ENCODE results near the gene ZNF135.

The ZNF135 gene

GRCh38 chr19:58047672-58048071 is 11.4 kb upstream of the ZNF135 start:
- DNase-seq: no peak

GRCh38 chr19:58052256-58052655 is 6.8 kb upstream of the ZNF135 start:
- no peak for DNase-seq

GRCh38 chr19:58053480-58054156 is 5.5 kb upstream of the ZNF135 start:
- DNase-seq: no peak

GRCh38 chr19:58054901-58055874 is 3.9 kb upstream of the ZNF135 start:
- no peak for DNase-seq

- no peak for DNase-seq
Observed at GRCh38 chr19:58056261-58056660, 2.8 kb upstream of the ZNF135 start.

- no peak for DNase-seq
Observed at GRCh38 chr19:58056861-58057260, 2.2 kb upstream of the ZNF135 start.

GRCh38 chr19:58058467-58058866 is 615 bp upstream of the ZNF135 start:
- no peak for DNase-seq

GRCh38 chr19:58059671-58060078 is 593 bp downstream of the ZNF135 start:
- no peak for DNase-seq

GRCh38 chr19:58060231-58060630 is 1.1 kb downstream of the ZNF135 start:
- no peak for DNase-seq

- no peak for DNase-seq
Observed at GRCh38 chr19:58063712-58064111, 4.6 kb downstream of the ZNF135 start.

GRCh38 chr19:58067240-58067912 is 8.3 kb downstream of the ZNF135 start:
- no peak for DNase-seq

GRCh38 chr19:58079792-58080191 is 20.7 kb downstream of the ZNF135 start:
- no peak for DNase-seq

GRCh38 chr19:58083021-58083420 is 23.9 kb downstream of the ZNF135 start:
- no peak for DNase-seq

- DNase-seq: no peak
Observed at GRCh38 chr19:58084596-58085347, 25.7 kb downstream of the ZNF135 start.

- DNase-seq: no peak
Observed at GRCh38 chr19:58085348-58085875, 26.3 kb downstream of the ZNF135 start.

GRCh38 chr19:58086825-58087710 is 28.0 kb downstream of the ZNF135 start:
- DNase-seq: no peak

- DNase-seq: no peak
Observed at GRCh38 chr19:58088521-58089052, 29.5 kb downstream of the ZNF135 start.

- DNase-seq: no peak
Observed at GRCh38 chr19:58089846-58090245, 30.8 kb downstream of the ZNF135 start.

- no peak for DNase-seq
Observed at GRCh38 chr19:58091251-58091995, 32.3 kb downstream of the ZNF135 start.

- no peak for DNase-seq
Observed at GRCh38 chr19:58093071-58093470, 34.0 kb downstream of the ZNF135 start.
